SU-DHL-6 (cell line): ENCODE results near the gene DNASE2B.

Source experiments
- H2AFZ ChIP-seq: fragments of 200-600 bp; sonication (generic); 2 replicates; pipeline ENCODE4 v1.6.1; 2014; ENCODE audit warnings: low read depth, mild to moderate bottlenecking, moderate library complexity, mixed read lengths, antibody characterized with exemption, low read length; ENCODE audit not compliant: severe bottlenecking
- H3F3A ChIP-seq: fragments of 200-600 bp; shearing (Covaris generic); 2 replicates; pipeline ENCODE4 v1.6.0; 2016; ENCODE audit warnings: antibody characterized with exemption, mild to moderate bottlenecking; ENCODE audit not compliant: insufficient read depth
- H3K27ac ChIP-seq: fragments of 200-600 bp; sonication (generic); 2 replicates; pipeline ENCODE4 v1.5.1; 2016; ENCODE audit warnings: low read depth, mild to moderate bottlenecking, low read length, moderate library complexity, mixed read lengths
- H3K27me3 ChIP-seq: fragments of 200-600 bp; sonication (generic), shearing (Covaris generic); 2 replicates; pipeline ENCODE4 v1.6.0; 2014; ENCODE audit warnings: mild to moderate bottlenecking, low read length
- H3K36me3 ChIP-seq: fragments of 200-600 bp; sonication (generic); 2 replicates; pipeline ENCODE4 v1.6.1; 2014; ENCODE audit warnings: mild to moderate bottlenecking, low read length, mixed read lengths
- H3K4me2 ChIP-seq: fragments of 300-600, 200-600 bp; shearing (Covaris generic), sonication (generic); 2 replicates; pipeline ENCODE4 v1.6.0; 2014; ENCODE audit warnings: low read length, low read depth, mild to moderate bottlenecking; ENCODE audit not compliant: poor library complexity, severe bottlenecking
- H3K4me3 ChIP-seq: fragments of 200-600 bp; sonication (generic); 2 replicates; pipeline ENCODE4 v1.5.1; 2014; ENCODE audit warnings: antibody characterized with exemption, low read length, mild to moderate bottlenecking, mixed read lengths; ENCODE audit not compliant: insufficient read depth, poor library complexity, severe bottlenecking
- H3K79me2 ChIP-seq: fragments of 200-600 bp; sonication (generic); 2 replicates; pipeline ENCODE4 v1.6.1; 2014; ENCODE audit warnings: mild to moderate bottlenecking, low read length, moderate library complexity; ENCODE audit not compliant: insufficient read depth
- H3K9ac ChIP-seq: fragments of 200-600 bp; sonication (generic); 2 replicates; pipeline ENCODE4 v1.7.0; 2014; ENCODE audit warnings: mild to moderate bottlenecking, low read length
- H3K9me2 ChIP-seq: fragments of 200-600 bp; sonication (generic); replicated peaks from 2 replicates; pipeline ENCODE4 v1.6.1; 2014; ENCODE audit warnings: low read length; ENCODE audit not compliant: insufficient read depth
- H3K9me3 ChIP-seq: fragments of 200-600 bp; sonication (generic); 2 replicates; pipeline ENCODE4 v1.6.1; 2014; ENCODE audit warnings: low read length, mixed read lengths; ENCODE audit not compliant: insufficient read depth
- H4K20me1 ChIP-seq: fragments of 200-600 bp; sonication (generic); 2 replicates; pipeline ENCODE4 v1.6.1; 2014; ENCODE audit warnings: low read depth, mild to moderate bottlenecking, antibody characterized with exemption, low read length, moderate library complexity, mixed read lengths
- CTCF ChIP-seq: fragments of 200-600 bp; sonication (generic); IDR thresholded peaks from one replicate; pipeline ENCODE4 v1.5.1; 2017; ENCODE audit warnings: antibody characterized with exemption, mild to moderate bottlenecking, low read length, moderate library complexity; ENCODE audit not compliant: insufficient read depth, poor library complexity, severe bottlenecking
- EZH2phosphoT487 ChIP-seq: fragments of 200-600 bp; sonication (generic), shearing (Covaris generic); conservative IDR thresholded peaks from 2 replicates; pipeline ENCODE4 v1.6.1; 2018; ENCODE audit warnings: mild to moderate bottlenecking, antibody characterized with exemption, low read length, moderate library complexity, mixed read lengths

DNASE2B gene

GRCh38 chr1:84361796-84362195 is 36.5 kb upstream of the DNASE2B start:
- no peak for TF ChIP-seq EZH2phosphoT487
- TF ChIP-seq CTCF, result no peak
- Histone ChIP-seq H3K9me3 (no peaks in the 10 kb centered on the region), H2AFZ (no peak overlapping the region), H3K9ac (no peak overlapping the region), H3K9me2 (0 out of 2 replicates have a peak, but pooled peaks cover 3% of the 10 kb centered on the region), H3K4me3 (no peak overlapping the region), H3K4me2 (no peak overlapping the region), H3K27ac (no peak overlapping the region), H4K20me1 (no peaks in the 10 kb centered on the region), H3K79me2 (no peaks in the 10 kb centered on the region), H3K27me3 (no peaks in the 10 kb centered on the region), H3K36me3 (no peaks in the 10 kb centered on the region), H3F3A (no peaks in the 10 kb centered on the region)

GRCh38 chr1:84363019-84363418 is 35.3 kb upstream of the DNASE2B start:
- no peak overlapping the region for H3K27ac ChIP-seq
- H4K20me1 ChIP-seq, result no peaks in the 10 kb centered on the region
- no peak overlapping the region for H3K4me3 ChIP-seq
- H3K36me3 ChIP-seq, result no peaks in the 10 kb centered on the region
- H3F3A ChIP-seq, result no peaks in the 10 kb centered on the region
- 0 out of 2 replicates have a peak, but pooled peaks cover under 1% of the 10 kb centered on the region for H3K9me2 ChIP-seq
- no peak overlapping the region for H2AFZ ChIP-seq
- no peaks in the 10 kb centered on the region for H3K79me2 ChIP-seq
- no peaks in the 10 kb centered on the region for H3K9me3 ChIP-seq
- H3K27me3 ChIP-seq, result no peaks in the 10 kb centered on the region
- H3K4me2 ChIP-seq, result no peak overlapping the region
- H3K9ac ChIP-seq, result no peak overlapping the region
- TF ChIP-seq CTCF (no peak), EZH2phosphoT487 (no peak)

- Histone ChIP-seq H3K36me3 (no peaks in the 10 kb centered on the region), H3K79me2 (no peaks in the 10 kb centered on the region), H3F3A (no peaks in the 10 kb centered on the region), H3K27me3 (no peaks in the 10 kb centered on the region), H3K27ac (no peak overlapping the region), H3K9me2 (no peaks in the 10 kb centered on the region), H2AFZ (no peak overlapping the region), H3K4me2 (no peak overlapping the region), H4K20me1 (no peaks in the 10 kb centered on the region), H3K4me3 (no peak overlapping the region), H3K9me3 (no peaks in the 10 kb centered on the region), H3K9ac (no peak overlapping the region)
- no peak for TF ChIP-seq EZH2phosphoT487
- no peak for TF ChIP-seq CTCF
These were observed 34.7 kb upstream of the DNASE2B start for GRCh38 chr1:84363622-84364021.
